H1 (cell line): Measurements from ENCODE around the gene PFDN1. TPM values are rescaled to one million over a fixed set of nuclear protein-coding genes. Genes with fewer than 3 reads are reported as not detected.

Source experiments
- CBX8 ChIP-seq: fragments of 300-800, 300-1000 bp; sonication (generic); IDR thresholded peaks from 2 replicates; pipeline ENCODE4 v1.7.1; 2016; ENCODE audit warnings: low read depth, low read length, borderline replicate concordance
- CHD7 ChIP-seq: fragments of 300-600 bp; sonication (generic); IDR thresholded peaks from 2 replicates; pipeline ENCODE4 v1.7.1; 2012; ENCODE audit warnings: low read length, moderate library complexity, mild to moderate bottlenecking, inconsistent platforms; ENCODE audit not compliant: insufficient replicate concordance
- E2F6 ChIP-seq: IDR thresholded peaks from 2 replicates; pipeline ENCODE4 v1.6.1; 2012; ENCODE audit warnings: inconsistent platforms
- EZH2 ChIP-seq: fragments of 200-600 bp; sonication (generic); IDR thresholded peaks from 2 replicates; pipeline ENCODE4 v1.7.1; 2012; ENCODE audit warnings: low read depth, mild to moderate bottlenecking, moderate library complexity, low read length, inconsistent platforms; ENCODE audit not compliant: severe bottlenecking
- KDM5A ChIP-seq: fragments of 200-600 bp; IDR thresholded peaks from 2 replicates; pipeline ENCODE4 v1.7.1; 2012; ENCODE audit warnings: mild to moderate bottlenecking, low read length, inconsistent platforms, mixed read lengths
- NANOG ChIP-seq: IDR thresholded peaks from 2 replicates; pipeline ENCODE4 v1.6.1; 2011; ENCODE audit warnings: low read length, low read depth, mild to moderate bottlenecking, inconsistent platforms; ENCODE audit not compliant: insufficient read depth, poor library complexity, severe bottlenecking
- POU5F1 ChIP-seq: IDR thresholded peaks from 2 replicates; pipeline ENCODE4 v1.6.1; 2011; ENCODE audit warnings: low read depth, mild to moderate bottlenecking, low read length, moderate library complexity
- SIX5 ChIP-seq: IDR thresholded peaks from 2 replicates; pipeline ENCODE4 v1.6.1; 2011; ENCODE audit warnings: mild to moderate bottlenecking, low read depth, low read length
- TAF1 ChIP-seq: IDR thresholded peaks from 2 replicates; pipeline ENCODE4 v1.6.1; 2011; ENCODE audit warnings: mild to moderate bottlenecking, low read depth, low read length
- TEAD4 ChIP-seq: IDR thresholded peaks from 2 replicates; pipeline ENCODE4 v1.6.1; 2012; ENCODE audit warnings: low read depth, low read length, inconsistent platforms, mixed read lengths
- polyA plus RNA-seq, 7 experiments: library from polyadenylated mRNA; depleted of rRNA in 3 of 7; stranded (reverse) in 5 of 7; unstranded in 2 of 7; fragments of >200 nt in 5 of 7; fragments of 200-250 nt in 2 of 7; gene quantifications; 1 replicate in 5 of 7; 2 replicates in 1 of 7; 4 replicates in 1 of 7; pipeline versions ENCODE4 v1.2.1 to v1.2.3, GENCODE V29; 2011 to 2013; ENCODE audit warnings: missing spikeins in 2 of 7, mixed read lengths in 2 of 7
- total RNA-seq: library from RNA; stranded (reverse); fragmentation: NEBNext Ultra II Directional; extraction: Animal tissue kit (Norgen Biotek cat#: 25700); gene quantifications from 2 replicates; pipeline ENCODE4 v1.2.1, GENCODE V29; 2021

Gene PFDN1
- total and polyA plus RNA-seq, 2 of the 8 experiments (the other 6 are each of a cell fraction or from before 2014, with no cell fraction given), result 53.0 to 89.6 TPM

- TF ChIP-seq CHD7 (no peak), KDM5A (no peak), POU5F1 (no peak), TAF1 (no peak), CBX8 (no peak), EZH2 (no peak), NANOG (no peak), SIX5 (no peak), TEAD4 (no peak), E2F6 (no peak)
- TF ChIP-seq, all 59 proteins: peak for 0
These were observed 35.0 kb upstream of the PFDN1 start (continued) for GRCh38 chr5:140337880-140338279.
